8988T (cell line): ENCODE measurements around the gene LHX2.
"Not testable (repeated sequence)": the region's sequence is repeated elsewhere in the genome, so short reads cannot be mapped to it uniquely, and the experiment has no call there.

ENCODE experiments used
- DNase-seq: peaks from one replicate; pipeline ENCODE4 v3.0.0; 2011

Gene LHX2, protein sequence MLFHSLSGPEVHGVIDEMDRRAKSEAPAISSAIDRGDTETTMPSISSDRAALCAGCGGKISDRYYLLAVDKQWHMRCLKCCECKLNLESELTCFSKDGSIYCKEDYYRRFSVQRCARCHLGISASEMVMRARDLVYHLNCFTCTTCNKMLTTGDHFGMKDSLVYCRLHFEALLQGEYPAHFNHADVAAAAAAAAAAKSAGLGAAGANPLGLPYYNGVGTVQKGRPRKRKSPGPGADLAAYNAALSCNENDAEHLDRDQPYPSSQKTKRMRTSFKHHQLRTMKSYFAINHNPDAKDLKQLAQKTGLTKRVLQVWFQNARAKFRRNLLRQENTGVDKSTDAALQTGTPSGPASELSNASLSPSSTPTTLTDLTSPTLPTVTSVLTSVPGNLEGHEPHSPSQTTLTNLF

GRCh38 chr9:124011460-124012301 lies at the start of gene LHX2:
Gene LHX2 (plus strand): TSS chr9:124011768. CDS start chr9:124012349, 581 bp downstream.
- DNase-seq = peak; percentile 91

GRCh38 chr9:123964761-123965160 lies 46.8 kb upstream of the LHX2 start:
- no peak for DNase-seq

DNA sequence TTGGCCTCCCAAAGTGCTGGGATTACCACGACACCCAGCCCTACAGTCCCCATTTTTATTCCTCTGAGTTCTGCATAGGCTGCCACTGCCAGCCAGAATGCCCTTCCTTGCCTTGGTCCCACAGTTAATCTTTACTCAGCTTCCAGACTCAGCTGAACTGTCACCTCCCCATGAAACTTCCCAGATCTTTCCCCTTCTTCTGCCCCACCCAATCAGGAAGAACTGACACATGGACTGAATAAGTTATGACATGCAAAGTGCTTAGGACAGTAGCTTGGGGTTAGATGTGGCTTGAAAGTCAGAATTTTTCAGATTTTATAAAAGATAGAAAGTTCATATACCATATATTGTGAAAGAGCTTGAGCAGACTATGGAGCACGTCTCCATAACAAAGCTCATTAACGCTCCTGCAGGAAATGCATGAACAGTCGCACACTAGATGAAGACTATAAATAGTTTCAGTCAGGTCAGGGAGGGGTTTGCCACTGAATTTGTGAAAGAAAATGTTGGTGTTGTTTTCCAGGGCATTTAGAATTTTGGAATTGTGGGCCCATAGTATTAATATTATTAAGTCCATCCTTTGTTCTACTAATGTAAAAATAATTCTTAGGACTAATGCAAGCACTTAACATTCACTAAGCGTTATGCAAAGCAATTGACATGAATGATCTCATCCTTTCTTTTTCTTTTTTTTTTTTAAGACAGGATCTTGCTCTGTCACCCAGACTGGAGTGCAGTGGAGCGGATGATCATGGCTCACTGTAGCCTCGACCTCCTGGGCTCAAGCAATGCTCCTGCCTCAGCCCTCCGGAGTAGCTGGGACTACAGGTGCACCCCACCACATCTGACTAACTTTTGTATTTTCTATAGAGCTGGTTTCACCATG lies 45.5 kb upstream of the LHX2 start:
- DNase-seq = no peak

DNA sequence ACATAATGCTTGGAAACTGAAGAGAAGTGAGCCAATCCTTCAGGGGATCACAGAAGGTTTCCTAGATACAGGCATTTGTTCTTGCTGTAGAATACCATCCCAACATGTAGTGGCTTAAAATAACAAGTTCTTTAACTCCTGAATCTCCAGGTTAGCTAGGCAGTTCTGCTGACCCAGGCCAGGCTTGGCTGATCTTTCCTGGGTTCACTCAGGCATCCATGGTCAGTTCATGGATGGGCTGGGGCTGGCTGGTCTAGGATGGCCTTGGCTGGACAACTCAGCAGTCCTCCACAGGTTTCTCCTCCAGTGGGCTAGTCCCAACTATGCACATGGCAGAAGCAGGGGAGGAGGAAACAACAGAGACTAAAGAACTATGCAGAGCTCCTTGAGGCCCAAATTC lies 44.2 kb upstream of the LHX2 start:
- no peak for DNase-seq

- DNase-seq = no peak
Measured at GRCh38 chr9:123972618-123973017, 39.0 kb upstream of the LHX2 start.

DNA sequence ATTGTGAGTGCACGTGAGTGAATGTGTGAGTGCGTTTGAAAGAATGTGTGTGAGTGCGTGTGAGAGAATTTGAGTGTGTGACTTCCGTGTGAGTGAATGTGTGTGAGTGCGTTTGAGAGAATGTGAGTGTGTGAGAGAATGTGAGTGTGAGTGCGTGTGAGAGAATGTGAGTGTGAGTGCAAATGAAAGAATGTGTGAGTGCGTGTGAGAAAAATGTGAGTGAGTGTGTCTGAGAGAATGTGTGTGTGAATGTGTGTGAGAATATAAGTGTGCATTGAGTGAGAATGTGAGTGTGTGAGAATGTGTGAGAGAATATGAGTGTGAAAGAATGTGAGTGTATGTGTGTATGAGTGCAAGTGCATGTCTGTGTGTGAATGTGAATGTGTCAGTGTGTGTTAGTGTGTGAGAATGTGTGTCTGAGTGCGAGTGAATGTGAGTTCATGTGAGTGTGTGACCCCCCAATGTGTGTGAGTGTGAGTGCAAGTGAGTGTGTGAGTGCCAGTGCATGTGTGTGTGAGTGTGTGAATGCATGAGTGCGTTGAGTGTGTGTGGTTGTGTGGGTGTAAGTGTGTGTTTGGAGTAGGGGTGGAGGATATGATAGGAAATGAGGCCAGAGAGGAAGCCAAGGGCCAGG lies 37.9 kb upstream of the LHX2 start:
- no peak for DNase-seq

GRCh38 chr9:123974471-123974870 lies 37.1 kb upstream of the LHX2 start:
- no peak for DNase-seq

DNA sequence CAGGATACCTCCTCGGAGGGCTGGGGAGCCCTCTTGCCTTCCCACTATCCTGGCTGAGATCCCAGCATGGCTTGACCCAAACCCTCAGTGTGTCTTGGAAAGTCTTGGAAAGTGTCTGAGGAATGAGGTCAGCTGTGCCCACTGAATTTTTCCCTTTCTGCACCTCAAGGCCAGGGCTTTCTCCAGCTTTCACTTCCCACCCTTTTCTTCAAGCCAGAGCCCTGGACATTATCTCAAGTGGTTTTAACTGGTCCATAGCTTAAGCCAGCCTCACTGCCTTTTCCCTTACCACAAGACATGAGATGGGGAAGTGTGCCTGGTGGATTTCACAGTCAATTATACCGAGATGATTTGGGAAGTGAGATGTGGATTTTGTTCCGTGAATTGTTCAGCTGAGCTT lies 35.7 kb upstream of the LHX2 start:
- DNase-seq = no peak

- not testable (repeated sequence) for DNase-seq
Measured at GRCh38 chr9:123976579-123976978, 35.0 kb upstream of the LHX2 start.

DNA sequence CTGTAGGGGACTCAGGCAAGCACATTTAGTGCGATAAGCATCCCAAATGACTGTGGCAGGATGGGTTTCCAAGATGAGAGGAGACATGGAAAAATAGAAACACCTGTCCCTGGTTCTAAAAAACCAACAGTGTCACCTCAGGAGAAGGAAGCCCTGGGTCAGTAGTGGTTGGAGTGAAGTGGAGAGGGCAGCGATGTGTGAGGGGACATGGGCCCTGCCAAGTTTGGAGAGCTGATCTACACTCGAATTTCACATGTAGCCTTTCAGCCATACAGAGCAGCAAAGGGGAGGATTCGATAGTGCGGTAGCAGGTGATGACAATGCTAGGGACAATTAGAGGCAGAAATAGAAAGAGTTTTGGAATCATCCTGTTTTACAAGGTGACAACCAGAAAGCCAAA lies 32.6 kb upstream of the LHX2 start:
- DNase-seq = no peak

GRCh38 chr9:123982535-123982934 lies 29.0 kb upstream of the LHX2 start:
- DNase-seq = no peak

GRCh38 chr9:123983047-123983446 lies 28.5 kb upstream of the LHX2 start:
- no peak for DNase-seq

DNA sequence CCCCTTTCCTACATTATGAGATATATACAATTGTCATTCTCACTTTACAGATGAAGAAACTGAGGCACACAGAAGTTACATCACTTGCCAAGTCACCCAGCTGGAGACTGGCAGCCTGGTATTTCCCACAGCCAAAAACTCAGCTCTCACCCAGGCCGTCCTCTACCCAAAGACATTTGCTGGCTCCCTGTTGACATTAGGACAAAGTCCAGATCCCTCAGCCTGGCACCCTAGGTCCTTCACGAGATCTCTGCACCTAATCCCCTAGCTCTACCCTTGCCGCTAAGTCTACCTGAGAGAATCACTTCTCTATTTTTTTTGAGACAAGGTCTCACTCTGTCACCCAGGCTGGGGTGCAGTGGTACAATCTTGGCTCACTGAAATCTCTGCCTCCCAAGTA lies 26.8 kb upstream of the LHX2 start:
- DNase-seq = no peak

- no peak for DNase-seq
Measured at GRCh38 chr9:123985869-123986268, 25.7 kb upstream of the LHX2 start.

DNA sequence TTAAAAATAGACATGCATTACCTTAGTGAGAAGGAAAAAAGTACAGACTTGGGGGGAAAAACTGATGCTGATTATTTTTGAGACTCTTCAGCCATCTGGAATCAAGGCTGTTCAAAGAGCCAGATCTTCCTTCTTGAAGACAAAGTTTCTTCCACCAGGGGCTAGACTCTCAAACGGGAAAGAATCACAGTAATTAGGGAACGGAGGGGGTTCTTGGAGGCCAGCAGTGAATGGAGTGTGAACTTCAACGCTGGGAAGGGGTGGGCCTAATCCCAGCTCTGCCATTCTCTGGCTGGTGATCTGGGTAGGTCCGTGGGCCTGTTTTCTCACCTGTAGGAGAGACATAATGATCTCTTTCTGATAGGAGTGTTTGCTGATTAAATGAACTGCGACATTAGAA lies 21.1 kb upstream of the LHX2 start:
- no peak for DNase-seq

GRCh38 chr9:123992679-123993078 lies 18.9 kb upstream of the LHX2 start:
- not testable (repeated sequence) for DNase-seq

DNA sequence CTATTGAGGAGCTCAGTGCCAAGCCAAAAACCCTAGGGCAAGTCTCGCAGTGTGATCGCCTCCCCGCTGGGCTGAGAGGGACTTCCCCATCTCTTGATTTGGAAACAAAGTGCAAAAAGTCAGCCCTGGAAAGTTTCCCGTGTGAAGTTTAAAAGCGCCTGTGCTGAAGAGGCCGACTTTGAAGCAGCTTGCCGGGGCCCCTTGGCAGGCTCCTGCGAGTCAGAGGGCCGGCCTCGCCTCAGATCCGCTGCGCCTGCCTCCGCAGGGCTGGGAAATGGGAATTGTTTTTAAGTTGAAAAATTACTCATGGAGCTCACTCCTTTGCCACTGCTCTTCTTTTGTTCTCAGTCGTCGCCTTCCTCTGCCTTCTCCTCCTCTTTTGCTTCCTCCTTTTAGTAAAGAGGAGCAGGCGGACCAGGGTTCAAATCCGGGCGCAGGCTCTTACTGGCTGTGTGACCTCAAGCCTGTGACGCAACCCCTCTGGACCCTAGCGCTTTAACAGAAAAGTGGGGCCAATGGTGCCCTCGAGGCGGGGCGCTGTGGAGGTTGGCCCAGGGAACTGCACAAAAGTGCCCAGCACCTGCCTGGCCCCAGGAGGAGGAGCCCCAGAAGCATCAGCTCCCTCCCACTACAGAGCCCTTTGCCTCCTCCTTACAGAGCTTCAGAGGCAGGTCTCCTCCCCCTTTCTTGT lies 14.7 kb upstream of the LHX2 start:
- no peak for DNase-seq

GRCh38 chr9:123997665-123998277 lies 13.8 kb upstream of the LHX2 start:
- no peak for DNase-seq

DNA sequence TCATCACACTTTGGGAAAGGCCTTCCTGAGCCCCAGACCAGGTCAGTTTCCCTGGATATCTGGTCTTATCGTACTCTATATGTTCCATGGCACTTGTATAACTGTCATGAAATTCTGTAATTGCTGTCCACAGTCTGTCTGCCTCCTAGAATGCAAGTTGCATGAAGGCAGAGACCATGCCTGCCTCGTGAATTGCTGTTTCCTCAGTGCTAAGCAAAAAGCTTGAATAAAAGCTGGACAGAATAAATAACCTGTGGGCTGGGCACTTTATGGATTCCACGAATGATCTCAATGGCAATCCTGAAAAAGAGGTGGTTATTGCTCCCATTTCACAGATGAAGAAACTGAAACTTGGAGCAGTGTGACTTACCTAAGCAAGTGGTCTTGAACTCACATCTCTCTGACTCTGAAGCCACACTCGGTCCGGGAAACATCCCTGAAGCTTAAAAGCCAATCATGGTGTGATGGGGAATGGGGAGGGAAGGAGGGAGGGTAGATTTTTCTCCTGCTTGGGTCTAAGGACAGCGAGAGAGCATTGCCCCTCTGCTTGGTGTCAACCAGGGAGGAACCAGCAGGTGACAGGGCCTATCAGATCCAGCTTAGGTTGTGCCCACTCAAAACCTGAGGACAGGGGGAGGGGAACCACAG lies 13.2 kb upstream of the LHX2 start:
- no peak for DNase-seq

GRCh38 chr9:123998970-123999621 lies 12.5 kb upstream of the LHX2 start:
- no peak for DNase-seq
